Measurements from ENCODE around the gene GBA2. TPM values are rescaled to one million over a fixed set of nuclear protein-coding genes. Genes with fewer than 3 reads are reported as not detected.

GBA2 gene
- polyA plus RNA-seq, 1 of the 3 experiments (the other 2 are of a cell fraction), result 71.5 TPM

- Histone ChIP-seq H3K36me3 (replicated peaks in 1 of 2; ENCODE audit: control insufficient read depth in 1 of 2, insufficient read depth in 2 of 2, low read length in 1 of 2) (peaks cover 0 to 3% of the 10 kb centered on the region in 2 experiments), H3K9ac (no peak overlapping the region), H3K9me2 (no peaks in the 10 kb centered on the region), H3F3A (replicated peaks; ENCODE audit: insufficient read depth) (peaks cover 14% of the 10 kb centered on the region), H4K20me1 (ENCODE audit: insufficient read depth) (no peaks in the 10 kb centered on the region), H3K79me2 (ENCODE audit: insufficient read depth) (no peaks in the 10 kb centered on the region), H3K4me3 (ENCODE audit: low read depth in 2 of 2, low read length in 1 of 2) (no peak overlapping the region), H3K4me1 (ENCODE audit: control insufficient read depth in 1 of 2, insufficient read depth in 2 of 2, low read depth in 1 of 2, low read length in 1 of 2) (peaks cover 0 to 13% of the 10 kb centered on the region in 2 experiments; a peak in 2 of 4 replicates), H3K27me3 (ENCODE audit: insufficient read depth) (no peaks in the 10 kb centered on the region), H3K9me3 (no peaks in the 10 kb centered on the region), H2AFZ (ENCODE audit: low read depth) (no peak overlapping the region), H3K27ac (ENCODE audit: low read depth in 2 of 2, low read length in 1 of 2) (no peak overlapping the region; a peak in 1 of 4 replicates), H3K4me2 (no peak overlapping the region)
- DNase-seq, result peak; percentile 82
- 63% methylated on average over 2 of the region's 2 CpGs for WGBS (ENCODE audit: low lambda C conversion rate)
- CTCF ChIA-PET, result interaction anchor here (0.6 to 6.5 kb wide), 12 partner anchors 9 to 230 kb away, joined by 3 to 136 read pairs (median 3); partner anchors contain the start of genes ARHGEF39, HINT2 and SPAG8
- no peak for TF ChIP-seq TEAD4 (IDR thresholded peaks at IDR 0.05; ENCODE audit: borderline replicate concordance, insufficient read depth)
- peak in 1 of 2 experiments; percentile 47; a peak in 1 of 4 replicates for TF ChIP-seq EP300 (IDR thresholded peaks at IDR 0.05; ENCODE audit: borderline replicate concordance in 1 of 2, low read depth in 1 of 2, low read length in 1 of 2)
- TF ChIP-seq POLR2AphosphoS5 (IDR thresholded peaks at IDR 0.05; ENCODE audit: low read depth, low read length), result no peak
- POLR2A ChIA-PET, result no interaction called here
These were observed 44.4 kb upstream of the GBA2 start for GRCh38 chr9:35793461-35793860.

DNA sequence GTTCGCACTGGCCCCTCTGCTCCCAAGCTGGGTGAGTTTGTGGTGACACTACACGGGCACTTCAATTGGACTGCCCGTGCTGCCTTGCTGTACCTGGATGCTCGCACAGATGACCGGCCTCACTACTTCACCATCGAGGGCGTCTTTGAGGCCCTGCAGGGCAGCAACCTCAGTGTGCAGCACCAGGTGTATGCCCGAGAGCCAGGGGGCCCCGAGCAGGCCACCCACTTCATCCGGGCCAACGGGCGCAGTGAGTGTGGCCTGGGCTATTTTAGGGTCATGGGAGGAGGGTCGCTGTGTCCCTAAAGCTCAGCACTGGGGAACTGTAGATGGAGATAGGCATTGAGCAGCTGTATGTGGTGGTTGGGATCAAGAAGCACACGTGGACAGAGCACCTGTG is 43.8 kb upstream of the GBA2 start:
- TF ChIP-seq CHD2 (IDR thresholded peaks at IDR 0.05; ENCODE audit: low read length, partially characterized antibody), result no peak
- no peak overlapping the region for H3K27ac ChIP-seq (ENCODE audit: low read depth in 2 of 2, low read length in 1 of 2)
- no peaks in the 10 kb centered on the region for H4K20me1 ChIP-seq (ENCODE audit: insufficient read depth)
- ChIA-PET POLR2A (no interaction called here), CTCF (interaction anchor here (0.6 to 6.5 kb wide), 15 partner anchors 9 to 231 kb away, joined by 3 to 136 read pairs (median 4); partner anchors contain the start of genes ARHGEF39, CREB3, HINT2 and SPAG8)
- no peak overlapping the region for H3K4me2 ChIP-seq
- peaks cover 9% of the 10 kb centered on the region for H3F3A ChIP-seq (replicated peaks; ENCODE audit: insufficient read depth)
- WGBS (ENCODE audit: low lambda C conversion rate), result 97% methylated on average over 10 of the region's 14 CpGs
- no peak overlapping the region for H2AFZ ChIP-seq (ENCODE audit: low read depth)
- H3K36me3 ChIP-seq (replicated peaks in 1 of 2; ENCODE audit: control insufficient read depth in 1 of 2, insufficient read depth in 2 of 2, low read length in 1 of 2), result peaks cover 0 to 3% of the 10 kb centered on the region in 2 experiments
- H3K4me1 ChIP-seq (ENCODE audit: control insufficient read depth in 1 of 2, insufficient read depth in 2 of 2, low read depth in 1 of 2, low read length in 1 of 2), result peaks cover 0 to 12% of the 10 kb centered on the region in 2 experiments; a peak in 1 of 4 replicates
- H3K27me3 ChIP-seq (ENCODE audit: insufficient read depth), result no peaks in the 10 kb centered on the region
- DNase-seq, result no peak
- H3K9me3 ChIP-seq, result no peaks in the 10 kb centered on the region
- H3K79me2 ChIP-seq (ENCODE audit: insufficient read depth), result no peaks in the 10 kb centered on the region
- H3K9ac ChIP-seq, result no peak overlapping the region
- no peak overlapping the region for H3K4me3 ChIP-seq (ENCODE audit: low read depth in 2 of 2, low read length in 1 of 2)
- H3K9me2 ChIP-seq, result no peaks in the 10 kb centered on the region

DNA sequence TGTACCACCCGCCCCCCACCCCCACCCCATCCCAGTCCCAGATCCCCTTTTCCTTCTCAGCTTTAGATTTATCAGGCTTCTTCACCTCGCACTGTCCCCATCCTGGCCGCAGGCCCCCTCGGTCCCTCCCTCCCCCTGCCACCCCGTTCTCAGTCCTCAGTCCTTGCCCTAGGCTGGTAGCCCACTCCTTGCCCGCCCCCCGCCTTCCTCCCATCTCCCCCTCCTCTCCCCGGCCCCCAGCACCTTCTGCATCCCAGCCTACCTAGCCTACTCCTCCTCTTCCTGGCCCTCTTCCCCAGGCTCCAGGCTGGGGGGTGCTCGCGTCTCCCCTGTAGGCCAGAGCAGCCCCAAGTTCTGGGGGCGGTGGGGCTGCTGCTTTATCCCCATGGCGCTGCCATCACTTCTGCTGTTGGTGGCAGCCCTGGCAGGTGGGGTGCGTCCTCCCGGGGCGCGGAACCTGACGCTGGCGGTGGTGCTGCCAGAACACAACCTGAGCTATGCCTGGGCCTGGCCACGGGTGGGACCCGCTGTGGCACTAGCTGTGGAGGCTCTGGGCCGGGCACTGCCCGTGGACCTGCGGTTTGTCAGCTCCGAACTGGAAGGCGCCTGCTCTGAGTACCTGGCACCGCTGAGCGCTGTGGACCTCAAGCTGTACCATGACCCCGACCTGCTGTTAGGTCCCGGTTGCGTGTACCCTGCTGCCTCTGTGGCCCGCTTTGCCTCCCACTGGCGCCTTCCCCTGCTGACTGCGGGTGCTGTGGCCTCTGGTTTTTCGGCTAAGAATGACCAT is 43.2 kb upstream of the GBA2 start:
- Histone ChIP-seq H3K4me1 (ENCODE audit: control insufficient read depth in 1 of 2, insufficient read depth in 2 of 2, low read depth in 1 of 2, low read length in 1 of 2) (peaks cover 0 to 12% of the 10 kb centered on the region in 2 experiments; a peak in 1 of 4 replicates), H3K79me2 (ENCODE audit: insufficient read depth) (no peaks in the 10 kb centered on the region), H3K36me3 (replicated peaks in 1 of 2; ENCODE audit: control insufficient read depth in 1 of 2, insufficient read depth in 2 of 2, low read length in 1 of 2) (peaks cover 0 to 3% of the 10 kb centered on the region in 2 experiments), H3K4me2 (no peak overlapping the region), H2AFZ (ENCODE audit: low read depth) (no peak overlapping the region), H3K9me3 (no peaks in the 10 kb centered on the region), H3K9me2 (no peaks in the 10 kb centered on the region), H4K20me1 (ENCODE audit: insufficient read depth) (no peaks in the 10 kb centered on the region), H3K27ac (ENCODE audit: low read depth in 2 of 2, low read length in 1 of 2) (no peak overlapping the region; a peak in 1 of 4 replicates), H3K27me3 (ENCODE audit: insufficient read depth) (no peaks in the 10 kb centered on the region), H3F3A (replicated peaks; ENCODE audit: insufficient read depth) (peaks cover 4% of the 10 kb centered on the region), H3K4me3 (ENCODE audit: low read depth in 2 of 2, low read length in 1 of 2) (no peak overlapping the region), H3K9ac (no peak overlapping the region)
- ChIA-PET CTCF (interaction anchor here (0.9 to 6.5 kb wide), 10 partner anchors 10 to 231 kb away, joined by 3 to 136 read pairs (median 4); partner anchors contain the start of genes ARHGEF39, CREB3, SPAG8 and TLN1), POLR2A (interaction anchor here (1.0 kb wide), 1 partner anchor 20 kb away, joined by 5 read pairs; the partner anchor contains the start of gene SPAG8)
- TF ChIP-seq MEF2A (IDR thresholded peaks at IDR 0.05; ENCODE audit: borderline replicate concordance, low read depth) (no peak), TAF1 (IDR thresholded peaks at IDR 0.05; ENCODE audit: borderline replicate concordance, low read depth, low read length) (no peak), REST (IDR thresholded peaks at IDR 0.05; ENCODE audit: low read depth, low read length) (no peak), GATA2 (CRISPR knock-in tag; IDR thresholded peaks at IDR 0.05) (no peak), USF1 (IDR thresholded peaks at IDR 0.05; ENCODE audit: borderline replicate concordance, low read depth) (no peak), FOXJ3 (CRISPR knock-in tag; IDR thresholded peaks at IDR 0.05) (no peak)
- TF ChIP-seq, protein P1, sequence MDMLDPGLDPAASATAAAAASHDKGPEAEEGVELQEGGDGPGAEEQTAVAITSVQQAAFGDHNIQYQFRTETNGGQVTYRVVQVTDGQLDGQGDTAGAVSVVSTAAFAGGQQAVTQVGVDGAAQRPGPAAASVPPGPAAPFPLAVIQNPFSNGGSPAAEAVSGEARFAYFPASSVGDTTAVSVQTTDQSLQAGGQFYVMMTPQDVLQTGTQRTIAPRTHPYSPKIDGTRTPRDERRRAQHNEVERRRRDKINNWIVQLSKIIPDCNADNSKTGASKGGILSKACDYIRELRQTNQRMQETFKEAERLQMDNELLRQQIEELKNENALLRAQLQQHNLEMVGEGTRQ (IDR thresholded peaks at IDR 0.05; ENCODE audit: borderline replicate concordance, low read depth, low read length), result no peak
- 91% methylated on average over 24 of the region's 34 CpGs for WGBS (ENCODE audit: low lambda C conversion rate)
- no peak for DNase-seq

Data from SK-N-SH (cell line).